Suppressor macrophage treated with lipopolysaccharide for 4 hours (primary cell): ENCODE results near the gene MTMR4.
A peak's percentile ranks its signal among the peaks of the same experiment; 100 is the strongest.
"Not testable (repeated sequence)": the region's sequence is repeated elsewhere in the genome, so short reads cannot be mapped to it uniquely, and the experiment has no call there.

Source experiments
- DNase-seq: peaks from one replicate; pipeline ENCODE4 v3.0.0-alpha.2; 2020

The MTMR4 gene

DNA sequence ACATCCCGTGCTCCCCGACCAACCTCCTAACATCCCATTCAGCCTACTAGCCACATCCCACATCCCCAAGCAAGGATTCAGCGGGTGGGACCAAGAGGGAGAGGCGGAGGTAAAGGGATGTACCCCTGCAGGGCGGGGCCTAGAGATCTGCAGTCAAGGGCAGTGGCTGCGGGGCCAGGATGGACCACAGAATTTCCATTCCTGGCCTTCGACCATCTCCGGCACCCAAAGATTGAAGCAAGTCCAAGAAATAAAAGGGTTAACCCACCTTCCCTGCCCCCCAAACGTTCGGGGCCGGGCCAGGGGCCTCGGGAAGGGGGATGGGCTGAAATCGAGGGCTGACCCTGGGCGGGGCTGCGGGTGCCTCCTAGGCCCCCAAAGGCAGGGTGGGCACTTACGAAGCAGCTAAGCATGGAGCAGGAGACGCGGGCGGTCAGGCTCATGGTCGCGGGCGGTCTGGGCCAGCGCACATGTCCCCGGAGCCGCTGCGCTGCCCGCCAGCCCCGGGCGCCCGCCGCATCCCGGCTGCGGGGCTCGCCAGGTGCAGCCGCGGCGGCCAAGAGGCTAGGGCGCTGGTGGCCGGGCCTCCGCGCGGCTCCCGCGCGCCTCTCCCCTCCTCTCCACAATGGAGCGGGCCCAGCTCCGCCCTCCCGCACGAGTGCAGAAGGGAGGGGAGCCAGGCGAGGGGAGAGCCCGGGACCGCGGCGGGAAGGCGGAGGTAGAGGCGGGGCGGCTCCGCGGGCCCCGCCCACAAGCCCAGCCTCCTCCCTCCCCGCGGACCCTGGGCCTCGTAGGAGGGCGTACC, at the start of gene MTMR4:
MTMR4 (minus strand) TSS at position 674 of the 805 bp plus-strand sequence; CDS start at position 443, 231 bp downstream.
- DNase-seq, result peak; percentile 76

DNA sequence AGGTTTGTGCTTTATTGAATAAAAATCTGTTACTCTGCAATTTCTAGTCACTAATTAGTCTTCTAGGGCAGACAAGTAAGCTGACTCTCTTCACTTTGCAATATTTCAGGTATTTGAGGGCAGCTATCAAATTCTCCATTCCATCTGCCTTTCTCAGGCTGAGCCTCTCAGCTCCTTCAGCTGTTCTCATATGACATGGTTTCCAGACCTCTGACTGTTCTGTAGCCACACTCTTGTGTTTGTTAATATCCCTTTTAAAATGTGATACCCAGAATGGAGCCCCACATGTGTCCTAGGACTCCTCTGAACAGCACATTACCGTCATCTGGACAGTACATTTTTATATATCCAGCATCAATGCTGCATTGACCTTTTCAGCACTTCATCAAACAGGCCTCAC, 46.1 kb upstream of the MTMR4 start:
- DNase-seq, result no peak

DNA sequence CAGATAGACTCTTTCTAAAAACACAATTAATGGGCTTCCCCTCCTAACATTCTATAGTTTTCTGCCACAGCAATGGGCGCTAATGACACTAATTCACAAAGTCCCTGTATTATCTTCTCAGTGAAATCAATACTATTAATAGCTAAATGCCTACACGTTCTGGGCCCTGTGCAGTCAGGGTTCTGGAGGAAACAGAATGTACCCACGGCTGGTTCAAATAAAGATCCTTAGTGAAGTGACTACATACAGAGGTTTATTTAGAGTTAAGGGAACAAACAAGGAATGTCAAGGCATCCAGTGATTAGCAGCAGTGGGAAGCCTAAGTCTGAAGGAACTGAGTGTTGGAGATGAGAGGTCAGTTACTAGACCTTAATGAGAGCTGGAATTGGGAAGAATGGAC, 43.5 kb upstream of the MTMR4 start:
- DNase-seq, result no peak

DNA sequence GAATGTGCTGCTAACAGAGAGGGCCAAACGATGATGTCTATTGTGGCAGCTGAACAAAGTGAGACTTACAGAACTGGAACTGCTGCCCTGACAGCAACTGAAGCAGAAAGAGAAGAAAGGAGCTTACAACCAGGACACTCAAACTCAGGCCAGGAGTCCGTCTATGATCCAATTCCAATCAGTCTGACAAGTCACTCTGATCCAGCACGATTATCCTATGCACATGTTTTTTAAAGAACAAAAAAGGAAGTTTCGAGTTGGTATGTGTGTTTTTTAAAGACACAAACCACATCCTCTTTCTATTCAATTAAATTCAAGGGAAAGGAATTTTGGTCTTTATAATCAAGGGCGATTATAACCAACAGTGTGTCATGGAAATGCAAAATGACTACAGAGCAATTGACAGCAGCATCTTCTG, 42.4 kb upstream of the MTMR4 start:
- DNase-seq, result peak; percentile 68

DNA sequence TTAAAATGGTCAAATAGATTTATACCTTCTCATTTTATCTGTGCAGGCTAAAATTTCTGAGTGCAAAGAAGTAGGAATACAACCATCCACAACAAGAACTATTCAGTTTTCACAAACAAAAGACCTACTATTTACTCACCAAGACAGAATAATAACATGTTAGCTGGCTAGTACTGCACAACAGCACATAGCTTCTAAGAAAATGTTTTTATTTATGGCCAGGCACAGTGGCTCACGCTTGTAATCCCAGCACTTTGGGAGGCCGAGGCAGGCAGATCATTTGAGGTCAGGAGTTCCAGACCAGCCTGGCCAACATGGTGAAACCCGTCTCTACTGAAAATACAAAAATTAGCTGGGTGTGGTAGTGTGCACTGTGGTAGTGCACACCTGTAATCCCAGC, 40.7 kb upstream of the MTMR4 start:
- DNase-seq, result not testable (repeated sequence)

DNA sequence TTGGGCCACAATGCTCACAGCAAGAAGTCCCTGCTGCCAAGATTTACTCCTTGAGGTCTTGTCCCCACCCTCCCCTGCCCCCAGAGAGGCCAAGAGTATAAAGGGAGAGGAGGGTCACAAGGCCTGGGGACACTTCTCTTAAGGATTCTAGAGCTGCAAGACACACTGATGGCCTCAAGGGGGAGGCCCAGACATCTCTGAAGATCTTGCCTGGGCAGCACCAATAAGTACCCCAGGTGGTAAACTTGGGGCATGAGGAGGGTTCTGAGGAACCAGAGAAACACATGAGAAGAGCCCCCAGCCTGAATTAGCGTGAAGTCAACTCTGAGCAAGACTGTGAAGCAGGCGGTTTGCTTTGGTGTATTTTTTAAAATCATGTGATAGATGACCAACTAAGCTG, 26.8 kb upstream of the MTMR4 start:
- peak; percentile 42 for DNase-seq

DNA sequence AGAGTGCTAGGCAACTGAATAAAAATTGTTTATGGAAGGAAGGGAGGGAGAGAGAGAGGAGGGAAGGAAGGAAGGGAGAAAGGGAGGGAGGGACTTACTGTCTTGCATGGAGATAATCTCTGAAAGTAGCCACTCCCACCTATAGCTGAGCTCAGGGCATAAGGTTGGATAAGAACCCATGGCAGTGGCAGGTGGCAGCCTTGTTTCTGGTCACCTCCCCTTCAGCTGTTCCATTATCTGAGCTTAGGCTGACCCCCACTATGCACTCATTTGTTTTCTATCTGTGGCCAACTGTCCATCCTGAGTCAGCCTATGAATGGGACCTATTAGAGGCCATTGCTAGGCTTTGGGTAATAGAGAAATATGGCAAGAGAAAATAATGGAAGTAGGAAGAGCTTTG, 25.3 kb upstream of the MTMR4 start:
- no peak for DNase-seq

DNA sequence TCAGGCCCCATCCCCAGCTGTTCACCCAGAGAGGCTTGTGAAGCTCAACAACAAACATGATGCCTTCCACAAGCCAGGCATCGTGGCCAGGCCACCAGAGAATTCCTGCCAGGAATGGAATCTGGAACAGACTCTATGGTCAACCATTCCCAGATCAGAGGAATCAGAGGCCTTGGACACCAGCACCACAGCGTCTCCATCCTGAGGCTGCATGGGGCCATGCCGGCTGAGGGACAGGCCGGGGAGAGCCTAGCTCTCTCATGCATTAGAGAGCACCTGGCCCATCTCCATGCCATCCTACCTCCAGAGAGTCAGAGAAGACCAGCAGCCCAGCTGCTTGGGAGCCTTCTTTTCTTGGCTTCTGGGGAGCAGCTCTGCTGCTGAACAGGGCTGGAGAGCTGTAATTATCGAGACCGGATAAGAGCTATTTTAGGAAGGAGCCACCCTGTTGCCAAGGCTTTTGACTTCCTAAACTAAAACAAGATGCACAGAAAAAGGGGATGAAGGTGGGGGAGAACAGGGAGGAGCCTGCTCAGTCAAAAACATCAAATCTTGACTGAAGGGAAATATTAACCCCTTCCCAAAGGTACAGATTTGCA, 24.5 kb upstream of the MTMR4 start:
- DNase-seq, result no peak

DNA sequence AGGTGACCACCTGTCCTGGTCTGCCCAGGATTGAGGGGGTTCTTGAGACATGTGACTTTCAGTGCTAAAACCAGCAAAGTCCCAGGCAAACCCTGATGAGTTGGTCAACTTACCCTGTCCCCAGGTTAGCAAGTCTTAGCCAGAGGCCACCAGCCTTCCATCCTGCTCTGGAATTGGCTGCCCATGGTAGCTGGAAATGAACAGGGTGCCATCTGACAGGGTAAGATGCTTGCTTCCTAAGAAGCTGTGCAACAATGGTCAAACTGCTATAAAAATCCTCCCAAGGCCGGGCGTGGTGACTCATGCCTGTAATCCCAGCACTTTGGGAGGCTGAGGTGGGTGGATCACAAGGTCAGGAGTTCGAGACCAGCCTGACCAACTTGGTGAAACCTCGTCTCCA, 22.8 kb upstream of the MTMR4 start:
- no peak for DNase-seq

DNA sequence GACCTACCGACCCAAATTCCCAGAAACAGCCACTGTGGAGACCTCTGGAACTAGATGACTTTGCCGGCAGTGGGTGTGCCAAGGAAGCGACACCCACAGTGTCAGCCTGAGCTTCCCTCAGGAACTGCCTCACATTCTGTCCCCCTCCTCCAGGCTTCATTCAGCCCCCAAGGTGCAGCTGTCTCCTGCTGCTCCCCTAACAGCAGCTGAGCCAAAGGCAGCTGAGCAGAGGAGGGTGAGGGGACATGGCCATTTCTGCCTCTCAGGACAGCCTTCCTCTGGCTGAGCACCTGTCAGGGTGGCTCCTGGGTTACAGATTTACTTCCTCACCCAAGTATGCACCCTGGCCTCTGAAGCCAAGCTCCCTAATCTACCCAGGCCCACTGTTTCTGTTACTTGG, 22.1 kb upstream of the MTMR4 start:
- no peak for DNase-seq

DNA sequence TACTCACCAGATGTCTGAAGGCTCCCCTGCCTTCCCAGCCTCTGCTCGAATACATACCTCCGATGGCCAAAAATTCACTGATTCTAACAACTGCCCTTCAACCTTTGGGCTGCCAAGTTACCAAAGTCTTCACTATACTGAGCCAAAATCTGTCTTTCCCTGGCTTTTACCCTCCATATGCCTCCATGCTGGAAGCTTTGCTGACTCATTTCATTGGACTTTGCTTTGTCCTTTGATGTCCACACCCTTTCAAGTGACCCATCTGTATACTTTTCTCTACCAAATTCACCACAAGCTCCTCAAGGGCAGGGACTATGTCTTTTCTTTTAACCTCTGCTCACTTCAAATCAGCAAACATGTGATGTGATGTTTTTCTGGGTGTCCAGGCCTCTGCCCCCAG, 21.0 kb upstream of the MTMR4 start:
- DNase-seq, result no peak

DNA sequence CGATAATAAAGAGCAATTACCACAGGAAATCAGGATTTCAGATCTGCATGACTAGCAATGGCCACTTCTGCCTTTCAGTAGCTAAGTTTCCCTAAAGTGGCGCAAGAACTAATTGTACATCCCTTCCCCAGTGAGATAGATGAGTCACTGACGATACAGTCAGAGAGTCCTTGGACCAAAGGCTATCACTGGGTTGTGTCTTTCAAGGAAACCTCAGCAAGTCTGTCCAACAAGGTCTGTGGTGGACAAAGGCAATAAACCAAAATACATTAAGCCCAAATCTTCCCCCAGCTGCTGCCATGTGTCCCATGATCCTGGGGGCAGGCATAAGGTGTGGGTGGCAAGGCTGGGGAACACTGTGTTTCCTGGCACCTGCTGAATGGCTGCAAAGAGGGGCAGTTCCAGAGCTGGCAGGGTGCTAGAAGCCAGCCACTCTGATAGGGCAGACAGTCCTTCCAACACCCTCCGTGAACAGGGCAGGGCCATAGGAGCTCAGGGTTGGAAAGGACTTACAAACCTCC, 20.5 kb upstream of the MTMR4 start:
- DNase-seq, result peak; percentile 92

DNA sequence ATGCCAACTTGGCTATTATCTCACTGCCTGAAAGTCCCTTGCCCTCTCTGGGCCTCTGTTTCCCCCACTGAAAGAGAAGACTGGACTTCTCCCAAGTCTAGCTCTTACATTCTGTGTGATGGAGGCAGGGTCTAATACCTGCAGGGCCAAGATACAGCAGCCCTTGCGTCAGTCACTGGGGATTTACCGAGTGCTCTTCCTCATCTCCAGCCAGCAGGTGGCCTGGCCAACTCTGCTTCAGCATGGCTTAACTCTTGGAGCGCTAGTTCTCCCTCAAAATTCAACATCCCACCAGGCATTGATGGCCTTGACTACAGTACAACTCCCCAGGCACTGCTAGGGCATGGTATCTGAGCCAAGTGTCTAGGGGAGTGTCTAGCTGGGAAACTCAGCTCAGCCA, 19.9 kb upstream of the MTMR4 start:
- no peak for DNase-seq

DNA sequence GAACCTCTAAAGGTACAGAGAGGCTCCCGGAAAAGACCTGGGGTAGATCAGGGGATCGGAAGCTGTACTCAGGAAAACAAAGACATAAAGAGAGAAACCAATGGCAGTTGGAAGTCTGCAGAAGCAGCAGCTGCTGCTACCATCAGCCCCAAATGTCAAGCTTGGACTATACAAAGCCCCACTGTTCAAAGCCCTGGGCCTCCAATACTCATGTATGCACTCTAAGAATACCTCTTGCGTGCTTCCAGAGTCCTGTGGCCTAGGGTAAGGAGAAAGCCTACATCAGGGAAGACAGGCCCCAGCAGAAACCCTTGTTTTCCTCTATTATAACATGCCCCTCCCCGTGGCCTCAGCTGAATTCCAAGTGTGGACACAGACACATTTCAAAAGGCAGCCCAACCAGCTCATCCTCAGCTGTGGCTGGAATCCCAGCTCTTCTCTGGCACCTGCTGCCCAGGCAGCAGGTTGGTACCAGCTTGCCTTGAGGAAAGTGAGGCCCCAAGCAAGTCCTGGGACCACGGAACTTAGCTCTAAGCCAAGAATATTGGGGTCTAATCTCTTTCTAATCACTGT, 19.3 kb upstream of the MTMR4 start:
- DNase-seq, result no peak

DNA sequence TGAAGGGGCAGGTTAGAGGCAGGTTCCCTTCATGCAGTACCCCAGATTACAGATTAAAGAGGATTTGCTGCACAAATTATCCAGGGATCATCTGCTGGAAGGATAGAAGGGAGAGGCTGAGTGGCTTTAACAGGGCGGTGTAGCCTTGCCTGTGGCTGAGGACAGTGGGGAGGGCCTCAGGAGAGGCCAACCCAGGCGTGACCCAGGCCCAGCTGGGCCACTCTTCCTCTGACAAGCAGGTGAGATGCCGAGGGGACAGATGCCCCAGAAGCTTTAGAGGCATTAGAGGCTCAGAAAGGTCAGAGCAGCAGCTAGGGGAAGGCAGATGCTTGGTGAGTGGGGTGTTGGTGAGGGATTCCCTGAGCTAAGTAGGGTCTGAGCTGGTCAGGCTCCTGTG, 18.1 kb upstream of the MTMR4 start:
- DNase-seq, result no peak

DNA sequence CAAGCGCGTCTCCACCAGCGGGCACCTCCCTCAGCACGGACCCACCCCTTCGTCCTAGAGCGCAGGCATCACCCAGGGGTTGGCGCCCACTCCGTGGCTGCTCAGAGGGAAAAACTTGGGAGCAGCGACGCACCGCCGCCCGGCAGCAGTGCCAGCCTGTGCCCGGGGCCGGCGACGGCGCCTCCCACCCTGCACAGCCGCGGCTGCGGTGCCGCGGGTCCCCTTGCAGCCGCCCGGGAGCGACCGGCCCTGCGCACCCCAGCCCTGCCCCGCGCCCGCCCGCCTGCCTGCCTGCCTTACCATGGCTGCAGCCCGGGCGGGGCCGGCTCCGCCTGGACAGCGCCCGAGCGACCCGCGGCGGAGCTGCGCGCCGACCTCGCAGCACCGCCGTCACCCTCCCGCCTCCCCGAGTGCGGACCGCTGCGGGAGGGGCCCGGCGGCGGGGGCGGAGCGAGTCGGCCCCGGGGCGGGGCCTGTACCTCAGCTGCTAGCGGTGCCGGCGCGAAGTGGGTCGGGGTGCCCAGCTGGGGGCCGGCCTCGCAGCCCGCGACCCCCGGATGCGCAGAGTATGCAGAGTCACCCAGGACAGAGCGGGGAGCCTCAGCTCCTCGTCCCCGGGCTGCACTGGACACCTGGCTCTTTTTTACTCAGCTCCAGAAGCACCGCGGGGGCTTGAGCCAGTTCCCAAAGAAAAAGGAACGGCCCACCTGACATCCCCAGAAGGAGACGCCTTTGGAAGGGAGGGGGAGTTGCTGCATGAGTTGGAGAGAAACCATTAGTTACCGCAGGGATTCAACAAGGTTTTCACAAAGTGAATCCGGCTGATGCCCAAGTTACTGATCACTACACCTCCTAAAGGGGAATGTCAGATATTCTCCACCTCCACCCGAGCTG, 17.5 kb upstream of the MTMR4 start:
- peak; percentile 65 for DNase-seq

DNA sequence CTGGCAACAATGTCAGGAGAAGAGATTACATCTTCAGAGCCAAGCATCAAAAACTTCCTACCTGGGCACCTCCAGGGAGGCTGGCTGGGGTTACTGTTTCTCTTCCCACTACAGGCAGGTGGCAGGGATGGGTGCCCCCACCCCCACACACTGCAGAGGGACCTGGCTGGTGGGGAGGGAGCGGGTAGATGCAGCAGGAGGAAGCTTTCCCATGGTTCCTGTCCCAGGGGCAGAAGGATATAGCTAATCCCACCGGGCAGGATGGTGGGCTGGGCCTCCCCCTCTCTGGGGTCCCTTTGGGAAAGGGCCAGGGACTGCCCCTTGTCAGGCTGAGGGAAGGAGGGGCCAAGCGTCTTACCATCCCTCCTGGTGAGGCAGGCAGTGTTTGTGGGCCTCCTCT, 16.7 kb upstream of the MTMR4 start:
- DNase-seq, result no peak

DNA sequence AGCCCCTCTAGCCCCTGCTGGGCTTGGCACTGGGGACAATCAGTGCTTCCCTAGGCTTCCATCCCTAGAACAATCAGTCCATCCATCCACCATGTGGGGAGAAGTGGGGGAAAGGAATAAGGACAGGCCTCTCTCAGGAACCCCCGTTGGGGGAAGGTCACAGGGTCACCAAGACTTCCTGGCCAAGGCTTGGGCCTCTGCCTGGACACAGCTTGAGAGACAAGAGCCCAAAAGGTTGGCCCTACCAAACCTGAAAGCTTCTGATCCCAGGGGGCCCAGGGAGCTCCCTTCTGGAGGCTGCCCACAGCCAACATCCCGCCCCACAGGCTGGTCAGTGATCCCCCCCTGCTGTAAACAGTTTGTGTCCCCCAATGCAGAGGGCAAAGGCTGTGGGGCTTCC, 16.2 kb upstream of the MTMR4 start:
- DNase-seq, result no peak

DNA sequence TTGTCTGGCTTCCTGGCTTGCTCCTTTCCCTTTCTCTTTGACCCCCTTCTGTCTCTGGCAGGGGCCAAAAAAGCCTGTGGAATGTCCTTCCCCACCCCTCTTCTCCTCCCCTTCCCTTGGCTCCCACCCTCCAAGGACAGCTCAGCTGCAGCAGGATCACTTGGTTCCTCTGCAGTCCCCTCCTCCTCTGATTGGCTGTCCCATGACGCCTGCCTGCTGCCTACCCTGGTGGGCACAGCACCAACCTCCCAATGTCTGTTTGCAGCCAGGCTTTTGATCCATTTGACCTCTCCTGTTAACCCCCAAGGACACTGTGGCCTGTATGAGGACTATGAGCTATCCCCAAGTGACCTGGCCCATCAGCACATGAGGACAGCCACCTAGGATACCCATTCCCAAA, 14.8 kb upstream of the MTMR4 start:
- DNase-seq, result no peak

DNA sequence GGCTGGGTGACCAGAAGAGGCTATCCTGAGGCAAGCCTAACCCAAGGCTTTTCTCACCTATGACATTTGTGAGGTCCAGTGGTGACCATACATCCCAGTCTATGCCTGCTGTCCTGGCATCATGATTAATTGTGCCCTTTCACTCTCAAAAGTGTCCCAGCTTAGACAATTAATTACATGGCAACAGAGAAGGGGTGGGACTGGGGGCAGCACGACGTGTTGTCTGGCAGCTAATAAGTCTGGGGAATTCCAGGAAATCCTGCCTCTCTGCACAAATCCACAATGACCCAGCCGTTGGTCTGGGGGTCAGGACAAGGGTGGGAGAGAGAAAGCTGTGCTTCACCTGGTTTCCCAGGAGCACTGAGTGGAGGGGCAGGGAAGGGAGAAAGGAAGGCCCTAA, 14.0 kb upstream of the MTMR4 start:
- DNase-seq, result no peak

DNA sequence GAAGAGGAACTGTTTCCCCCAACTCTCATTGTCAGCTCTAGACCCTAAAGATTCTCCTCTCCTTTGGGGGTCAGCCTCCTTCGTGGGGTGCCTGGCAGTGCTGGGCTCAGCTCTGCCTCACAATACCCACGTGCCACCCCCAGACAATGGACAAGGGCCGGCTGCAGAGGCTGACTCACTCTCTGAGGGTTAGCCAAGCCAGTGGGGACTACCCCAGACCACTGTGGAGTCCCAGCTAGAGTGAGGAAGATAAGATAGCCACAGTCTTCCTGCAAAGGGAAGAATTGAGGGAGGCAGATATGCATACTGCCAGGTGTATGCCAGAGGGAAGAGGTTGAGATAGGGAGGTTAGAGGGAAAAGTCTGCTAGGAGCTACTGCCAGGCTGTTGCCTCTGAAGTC, 13.5 kb upstream of the MTMR4 start:
- DNase-seq, result peak; percentile 66

DNA sequence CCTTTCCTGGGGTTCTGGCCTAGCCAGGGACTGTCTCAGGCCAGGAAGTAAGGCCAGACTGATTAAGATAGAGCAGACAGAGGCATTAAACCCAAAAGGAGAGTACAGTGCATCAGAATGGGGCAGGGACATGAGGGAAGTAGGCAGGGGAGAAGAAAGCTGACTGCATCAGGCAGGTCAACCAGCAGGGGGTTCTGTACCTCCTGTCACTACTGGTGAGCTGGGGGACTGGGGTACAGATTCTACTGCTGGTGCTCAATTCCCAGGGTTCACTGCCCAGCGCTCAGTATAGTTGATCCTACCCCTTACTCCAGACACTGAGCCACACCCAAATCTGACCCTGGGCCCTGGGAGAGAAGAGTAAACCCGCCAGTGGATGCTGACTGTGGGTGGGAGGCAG, 12.9 kb upstream of the MTMR4 start:
- DNase-seq, result no peak

DNA sequence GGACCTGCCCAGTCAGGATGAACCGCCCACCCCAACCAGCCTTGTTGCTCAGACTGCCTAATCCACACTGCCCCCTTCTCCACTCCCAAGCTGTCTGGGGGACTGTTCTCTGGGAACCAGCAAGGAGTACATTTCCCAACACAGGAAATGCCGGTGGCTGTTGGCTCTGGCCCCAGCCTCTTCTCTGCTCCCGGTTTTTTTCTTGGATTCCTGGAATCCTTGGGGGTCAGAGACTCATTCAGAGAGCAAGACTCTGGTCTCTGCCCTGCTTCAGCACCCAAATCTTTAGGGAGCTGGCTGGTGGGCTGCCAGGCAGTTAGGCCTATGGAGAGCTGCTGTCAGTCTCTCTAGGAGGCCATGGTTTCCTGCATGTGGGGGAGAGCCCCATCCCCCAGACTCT, 10.8 kb upstream of the MTMR4 start:
- DNase-seq, result no peak
